Activated naive CD8-positive, alpha-beta T cell treated with anti-CD3 and anti-CD28 coated beads for 36 hours (primary cell): ENCODE data around the gene CAPN1. TPM values are rescaled to one million over a fixed set of nuclear protein-coding genes. Genes with fewer than 3 reads are reported as not detected.
"Not testable (repeated sequence)": the region's sequence is repeated elsewhere in the genome, so short reads cannot be mapped to it uniquely, and the experiment has no call there.

Experiments used
- DNase-seq: peaks from one replicate; pipeline ENCODE4 v3.0.0; 2021
- H3K27ac Mint-ChIP-seq: one replicate; pipeline ENCODE4 v1.8.0; 2022; ENCODE audit warnings: mild to moderate bottlenecking, moderate library complexity, mixed read lengths
- H3K27me3 Mint-ChIP-seq: one replicate; pipeline ENCODE4 v1.8.0; 2022; ENCODE audit warnings: mild to moderate bottlenecking, mixed read lengths
- H3K36me3 Mint-ChIP-seq: one replicate; pipeline ENCODE4 v1.8.0; 2021; ENCODE audit warnings: mild to moderate bottlenecking, mixed read lengths
- H3K4me1 Mint-ChIP-seq: one replicate; pipeline ENCODE4 v1.8.0; 2021; ENCODE audit warnings: mixed read lengths
- H3K4me3 Mint-ChIP-seq: one replicate; pipeline ENCODE4 v1.8.0; 2022; ENCODE audit warnings: mild to moderate bottlenecking, moderate library complexity, mixed read lengths
- H3K9me3 Mint-ChIP-seq: one replicate; pipeline ENCODE4 v1.8.0; 2022; ENCODE audit warnings: mixed read lengths
- total RNA-seq, 2 experiments: library from RNA; stranded (reverse); gene quantifications; one replicate each; pipeline ENCODE4 v1.2.3, GENCODE V29; 2021

CAPN1 gene
- total RNA-seq, 2 experiments from 2014 or later = 57.9 to 66.7 TPM

DNA sequence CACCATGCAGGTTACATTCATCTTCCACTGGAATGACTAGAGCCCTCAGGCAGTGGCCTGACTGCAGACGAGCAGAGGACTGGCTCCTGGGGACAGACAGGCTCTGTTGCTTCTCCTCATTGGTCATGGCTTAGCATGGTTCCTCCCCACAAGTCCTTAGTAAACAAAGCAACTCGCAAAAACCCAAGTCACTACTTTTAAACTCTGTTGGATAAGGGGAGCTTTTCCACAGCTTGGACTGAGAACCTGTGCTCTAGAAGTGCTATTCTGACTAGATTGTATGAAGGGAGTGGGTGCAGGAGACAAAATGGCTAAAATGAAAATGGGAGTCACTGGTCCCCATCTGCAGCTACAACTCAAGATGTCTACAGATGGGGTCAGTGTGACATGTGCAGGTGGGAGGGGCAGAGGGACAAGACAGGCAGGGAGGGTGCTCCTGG lies 7.1 kb upstream of the CAPN1 start:
- H3K27ac Mint-ChIP-seq, H3K4me3 Mint-ChIP-seq, H3K27me3 Mint-ChIP-seq, H3K36me3 Mint-ChIP-seq, H3K9me3 Mint-ChIP-seq, DNase-seq, H3K4me1 Mint-ChIP-seq: not testable (repeated sequence)

DNA sequence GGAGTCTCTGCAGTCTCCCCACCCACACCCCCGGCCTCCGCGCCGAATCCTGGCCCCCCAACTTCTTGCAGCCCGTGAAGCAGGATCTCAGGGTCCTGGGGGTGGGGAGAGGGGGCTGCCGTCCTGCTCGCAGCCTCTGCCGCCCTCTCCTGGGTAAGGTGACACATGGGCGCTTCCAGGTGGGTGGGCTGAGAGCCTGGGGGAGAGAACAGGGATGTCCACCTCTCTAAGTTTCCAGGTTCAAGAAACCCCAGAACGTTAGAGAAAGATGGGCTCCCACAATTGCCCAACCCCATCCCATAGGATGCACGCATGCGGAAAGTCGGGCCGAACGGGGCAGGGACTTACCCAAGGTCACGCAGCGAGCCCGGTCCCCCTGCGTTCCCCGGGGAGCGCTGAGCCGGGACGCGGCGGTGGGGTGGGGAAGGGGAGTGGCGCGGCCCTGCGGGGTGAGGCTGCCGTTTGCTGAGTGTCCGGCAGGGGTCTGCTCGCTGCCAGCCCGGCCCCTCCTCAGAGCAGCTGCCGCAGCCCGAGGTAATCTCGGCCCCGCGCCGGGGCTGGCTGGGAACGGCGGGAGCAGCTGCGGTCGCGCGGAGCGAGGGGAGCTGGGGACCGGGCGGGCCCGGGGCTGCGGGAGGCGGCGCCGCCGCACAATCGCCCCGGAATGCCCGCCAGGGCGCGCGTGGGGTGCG lies 705 bp upstream of the CAPN1 start:
- Mint-ChIP-seq H3K27ac (peak overlapping the region; percentile 39), H3K9me3 (no peaks in the 10 kb centered on the region), H3K27me3 (no peaks in the 10 kb centered on the region)

DNA sequence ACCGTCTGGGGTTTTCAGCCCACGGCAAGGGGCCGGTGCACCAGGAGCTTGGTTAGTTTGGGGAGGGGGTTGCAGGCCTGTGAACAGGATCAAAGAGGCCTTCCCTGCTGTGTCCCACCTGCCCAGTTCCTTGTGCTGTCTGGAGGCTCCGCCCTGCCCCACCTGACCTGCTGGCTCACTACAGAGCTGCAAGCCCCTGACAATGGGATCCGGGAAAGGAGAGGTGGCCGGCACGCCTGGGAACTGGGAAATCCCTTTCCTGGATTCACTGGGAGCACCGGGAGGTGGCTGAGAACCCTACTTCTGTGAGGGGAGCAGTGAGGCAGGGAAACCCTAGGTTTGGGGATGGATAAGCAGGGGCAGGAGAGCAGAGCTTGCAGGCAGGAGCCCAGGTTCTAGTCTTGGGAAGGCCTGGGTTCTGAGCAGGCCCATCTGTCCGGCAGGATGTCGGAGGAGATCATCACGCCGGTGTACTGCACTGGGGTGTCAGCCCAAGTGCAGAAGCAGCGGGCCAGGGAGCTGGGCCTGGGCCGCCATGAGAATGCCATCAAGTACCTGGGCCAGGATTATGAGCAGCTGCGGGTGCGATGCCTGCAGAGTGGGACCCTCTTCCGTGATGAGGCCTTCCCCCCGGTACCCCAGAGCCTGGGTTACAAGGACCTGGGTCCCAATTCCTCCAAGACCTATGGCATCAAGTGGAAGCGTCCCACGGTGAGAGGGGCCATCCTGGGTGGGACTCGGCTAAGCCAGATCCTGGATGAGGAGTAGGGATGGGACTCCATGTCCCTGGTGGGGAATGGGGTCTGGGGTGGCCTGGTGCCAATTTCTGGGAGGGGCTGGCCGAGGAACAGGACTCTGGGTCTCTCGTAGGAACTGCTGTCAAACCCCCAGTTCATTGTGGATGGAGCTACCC lies 786 bp downstream of the CAPN1 start:
- Mint-ChIP-seq H3K36me3 (no peaks in the 10 kb centered on the region), H3K4me3 (peak overlapping the region; percentile 91), H3K27me3 (no peaks in the 10 kb centered on the region), H3K27ac (peak overlapping the region; percentile 74), H3K4me1 (peaks cover 10% of the 10 kb centered on the region), H3K9me3 (no peaks in the 10 kb centered on the region)
- DNase-seq = no peak

More for the DNA sequence above, 705 bp upstream of the CAPN1 start:
- Mint-ChIP-seq H3K4me1 (peaks cover 10% of the 10 kb centered on the region), H3K36me3 (no peaks in the 10 kb centered on the region), H3K4me3 (peak overlapping the region; percentile 84)
- DNase-seq = peak; percentile 74

DNA sequence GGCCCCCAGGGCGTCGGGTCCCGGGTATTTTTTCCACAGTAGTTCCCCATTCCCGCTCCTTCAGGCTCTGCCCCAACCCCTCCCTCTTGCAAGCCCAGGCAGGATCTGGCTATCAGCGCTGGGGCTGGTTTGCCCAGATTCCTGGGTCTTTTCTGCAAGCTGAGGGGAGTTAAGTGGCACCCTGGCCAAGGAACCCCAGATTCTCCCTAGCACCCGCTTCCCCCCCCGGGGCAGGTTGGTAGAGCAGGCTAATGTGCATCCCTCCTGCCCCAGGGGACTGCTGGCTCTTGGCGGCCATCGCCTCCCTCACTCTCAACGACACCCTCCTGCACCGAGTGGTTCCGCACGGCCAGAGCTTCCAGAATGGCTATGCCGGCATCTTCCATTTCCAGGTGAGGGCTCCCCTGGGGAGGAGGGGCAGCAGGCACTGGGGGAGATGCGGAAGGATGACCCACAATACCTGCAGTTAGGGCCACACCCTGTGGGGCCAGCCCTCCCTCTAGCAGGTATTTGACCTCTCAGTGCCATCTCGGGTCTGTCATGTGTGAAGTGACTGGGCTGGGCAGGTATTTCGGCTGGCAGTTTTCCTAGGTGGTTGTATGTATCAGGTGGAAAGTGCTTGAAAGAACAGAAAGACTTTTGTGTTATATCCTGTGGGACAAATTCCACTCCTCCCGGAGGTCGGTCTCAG lies 1.6 kb downstream of the CAPN1 start:
- Mint-ChIP-seq H3K9me3 (no peaks in the 10 kb centered on the region), H3K4me3 (peak overlapping the region; percentile 91), H3K27ac (no peak overlapping the region), H3K27me3 (no peaks in the 10 kb centered on the region), H3K4me1 (peaks cover 10% of the 10 kb centered on the region), H3K36me3 (no peaks in the 10 kb centered on the region)
- no peak for DNase-seq

DNA sequence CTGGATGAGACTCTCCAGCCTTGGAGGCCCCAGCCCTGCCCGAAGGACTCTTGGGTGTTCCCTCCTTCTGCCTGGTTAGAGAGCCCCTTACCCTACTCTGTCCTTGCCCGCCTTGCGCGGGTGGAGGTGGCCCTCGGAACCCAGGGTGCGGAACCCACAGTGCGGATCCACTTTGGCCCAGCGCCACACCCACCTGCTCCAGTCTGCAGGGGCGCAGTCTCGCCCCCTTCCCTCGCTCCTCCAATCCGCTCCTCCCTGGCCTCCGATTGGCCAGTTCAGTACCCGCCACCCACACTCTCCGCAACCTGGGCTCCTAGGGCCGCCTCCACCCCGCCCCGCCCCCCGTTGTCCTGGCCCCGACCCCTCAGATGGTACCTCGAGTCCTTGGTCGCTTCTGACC lies 2.4 kb downstream of the CAPN1 start:
- no peaks in the 10 kb centered on the region for H3K27me3 Mint-ChIP-seq
- peaks cover 10% of the 10 kb centered on the region for H3K4me1 Mint-ChIP-seq
- no peaks in the 10 kb centered on the region for H3K36me3 Mint-ChIP-seq
- no peak overlapping the region for H3K4me3 Mint-ChIP-seq
- no peak for DNase-seq
- no peak overlapping the region for H3K27ac Mint-ChIP-seq
- H3K9me3 Mint-ChIP-seq = no peaks in the 10 kb centered on the region

DNA sequence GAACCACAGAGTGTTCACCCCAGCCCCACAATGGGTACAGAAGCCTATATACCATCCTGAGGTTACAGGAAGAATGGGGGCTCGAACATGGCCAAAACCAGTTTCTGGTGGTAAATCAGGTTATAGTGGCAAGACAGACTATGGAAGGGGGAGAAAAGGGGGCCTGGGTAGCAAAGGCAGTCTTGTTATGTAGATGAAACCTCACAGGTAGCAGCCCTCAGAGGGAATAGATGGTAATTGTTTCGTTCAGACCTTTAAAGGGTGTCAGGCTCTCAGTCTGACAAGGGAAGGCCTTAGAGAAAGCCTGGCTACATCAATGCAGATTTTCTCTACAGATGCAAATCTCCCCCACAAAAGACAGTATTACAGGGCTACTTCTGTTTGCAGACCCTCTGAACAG lies 3.4 kb downstream of the CAPN1 start:
- H3K9me3 Mint-ChIP-seq = no peaks in the 10 kb centered on the region
- peaks cover 10% of the 10 kb centered on the region for H3K4me1 Mint-ChIP-seq
- no peak for DNase-seq
- no peaks in the 10 kb centered on the region for H3K27me3 Mint-ChIP-seq
- H3K4me3 Mint-ChIP-seq = no peak overlapping the region
- H3K36me3 Mint-ChIP-seq = no peaks in the 10 kb centered on the region
- no peak overlapping the region for H3K27ac Mint-ChIP-seq

DNA sequence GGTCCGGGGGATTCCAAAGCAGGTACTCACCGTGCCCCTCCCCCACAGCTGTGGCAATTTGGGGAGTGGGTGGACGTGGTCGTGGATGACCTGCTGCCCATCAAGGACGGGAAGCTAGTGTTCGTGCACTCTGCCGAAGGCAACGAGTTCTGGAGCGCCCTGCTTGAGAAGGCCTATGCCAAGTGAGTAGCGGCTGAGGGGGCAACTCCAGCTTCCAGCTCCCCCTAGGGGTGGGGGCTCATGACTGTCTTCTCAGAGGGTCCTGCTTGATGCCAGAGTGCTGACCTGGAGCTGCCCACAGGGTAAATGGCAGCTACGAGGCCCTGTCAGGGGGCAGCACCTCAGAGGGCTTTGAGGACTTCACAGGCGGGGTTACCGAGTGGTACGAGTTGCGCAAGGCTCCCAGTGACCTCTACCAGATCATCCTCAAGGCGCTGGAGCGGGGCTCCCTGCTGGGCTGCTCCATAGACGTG lies 4.2 kb downstream of the CAPN1 start:
- Mint-ChIP-seq H3K27ac (no peak overlapping the region), H3K9me3 (no peaks in the 10 kb centered on the region), H3K27me3 (no peaks in the 10 kb centered on the region), H3K4me1 (peaks cover 10% of the 10 kb centered on the region), H3K4me3 (no peak overlapping the region), H3K36me3 (no peaks in the 10 kb centered on the region)
- no peak for DNase-seq

DNA sequence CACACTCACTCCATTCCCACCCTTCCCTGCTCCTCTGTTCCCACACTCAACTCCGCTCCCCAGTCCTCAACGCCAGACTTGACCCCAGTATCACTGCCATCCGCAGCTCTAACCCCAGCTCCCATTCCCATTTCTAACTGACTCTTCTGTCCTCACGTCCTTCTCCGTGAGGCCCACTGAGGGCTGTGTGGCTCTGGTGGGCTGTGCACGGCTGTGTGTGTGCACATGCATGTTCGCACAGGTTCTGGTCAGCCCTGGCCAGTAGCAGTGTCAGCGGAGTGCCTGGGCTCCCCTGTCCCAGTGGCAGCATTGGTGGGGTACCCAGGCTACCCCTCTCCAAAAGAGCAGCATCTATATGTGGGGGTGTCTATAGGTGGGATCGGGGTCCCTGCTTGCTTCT lies 5.0 kb downstream of the CAPN1 start:
- Mint-ChIP-seq H3K27ac (no peak overlapping the region), H3K9me3 (no peaks in the 10 kb centered on the region), H3K4me3 (no peak overlapping the region), H3K4me1 (peaks cover 10% of the 10 kb centered on the region), H3K36me3 (no peaks in the 10 kb centered on the region), H3K27me3 (no peaks in the 10 kb centered on the region)
- no peak for DNase-seq

DNA sequence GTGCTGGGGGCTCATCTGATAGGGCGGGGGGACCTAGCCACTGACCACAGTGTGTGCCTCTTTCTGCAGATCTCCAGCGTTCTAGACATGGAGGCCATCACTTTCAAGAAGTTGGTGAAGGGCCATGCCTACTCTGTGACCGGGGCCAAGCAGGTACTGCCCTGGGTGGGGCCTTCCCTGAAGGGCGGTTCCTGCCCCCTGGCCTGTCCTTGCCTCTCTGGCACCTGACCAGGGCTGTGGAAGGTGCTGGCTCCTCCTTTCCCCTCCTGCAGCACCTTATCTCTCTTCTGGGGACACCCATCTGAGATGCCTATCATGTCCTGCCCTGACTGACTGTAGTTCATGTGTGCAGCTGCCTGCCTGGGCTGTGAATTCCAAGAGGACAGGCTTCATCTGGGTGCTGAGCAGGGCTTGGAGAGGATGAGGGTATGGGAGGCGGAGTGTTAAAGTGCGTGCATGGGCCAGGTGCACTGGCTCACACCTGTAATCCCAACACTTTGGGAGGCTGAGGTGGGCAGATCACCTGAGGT lies 5.5 kb downstream of the CAPN1 start:
- peaks cover 10% of the 10 kb centered on the region for H3K4me1 Mint-ChIP-seq
- no peaks in the 10 kb centered on the region for H3K36me3 Mint-ChIP-seq
- H3K4me3 Mint-ChIP-seq = no peak overlapping the region
- no peak for DNase-seq
- no peaks in the 10 kb centered on the region for H3K9me3 Mint-ChIP-seq
- no peaks in the 10 kb centered on the region for H3K27me3 Mint-ChIP-seq
- no peak overlapping the region for H3K27ac Mint-ChIP-seq

DNA sequence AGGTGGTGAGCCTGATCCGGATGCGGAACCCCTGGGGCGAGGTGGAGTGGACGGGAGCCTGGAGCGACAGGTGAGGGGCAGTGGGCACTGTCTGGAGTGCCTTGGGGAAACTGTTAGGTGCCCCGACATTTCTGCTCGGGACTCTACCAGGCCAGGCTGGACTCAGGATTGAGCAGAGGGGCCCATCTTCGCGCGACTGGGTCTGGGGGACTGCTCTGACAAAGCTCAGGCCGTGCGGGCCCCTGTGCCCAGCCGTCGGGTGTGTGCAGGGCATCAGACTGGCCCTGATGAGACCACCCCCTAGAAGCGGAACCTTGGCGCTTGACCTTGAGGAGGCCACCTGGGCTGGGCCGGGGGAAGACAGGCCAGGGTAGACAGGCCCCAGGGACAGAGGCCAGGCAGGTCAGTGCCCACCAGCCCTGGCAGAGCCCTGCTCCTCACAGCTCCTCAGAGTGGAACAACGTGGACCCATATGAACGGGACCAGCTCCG lies 6.3 kb downstream of the CAPN1 start:
- DNase-seq = no peak
- Mint-ChIP-seq H3K4me3 (no peak overlapping the region), H3K9me3 (no peaks in the 10 kb centered on the region), H3K27ac (no peak overlapping the region), H3K4me1 (peaks cover 5% of the 10 kb centered on the region), H3K36me3 (no peaks in the 10 kb centered on the region), H3K27me3 (no peaks in the 10 kb centered on the region)

DNA sequence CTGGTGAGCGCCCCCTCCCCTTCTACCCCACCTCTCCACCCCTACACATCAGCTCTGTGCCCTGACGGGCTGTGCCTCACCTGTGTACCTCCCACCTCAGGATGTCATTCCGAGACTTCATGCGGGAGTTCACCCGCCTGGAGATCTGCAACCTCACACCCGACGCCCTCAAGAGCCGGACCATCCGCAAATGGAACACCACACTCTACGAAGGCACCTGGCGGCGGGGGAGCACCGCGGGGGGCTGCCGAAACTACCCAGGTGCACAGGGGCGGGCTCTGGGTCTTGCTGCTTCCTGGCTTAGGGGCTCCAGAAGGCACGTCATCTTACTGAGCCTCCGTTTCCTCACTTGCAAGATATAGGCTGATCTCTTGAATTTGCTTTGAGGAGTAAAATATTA lies 6.8 kb downstream of the CAPN1 start:
- H3K4me1 Mint-ChIP-seq = peaks cover 2% of the 10 kb centered on the region
- H3K36me3 Mint-ChIP-seq = no peaks in the 10 kb centered on the region
- DNase-seq = no peak
- H3K27ac Mint-ChIP-seq = no peak overlapping the region
- H3K27me3 Mint-ChIP-seq = no peaks in the 10 kb centered on the region
- H3K4me3 Mint-ChIP-seq = no peak overlapping the region
- no peaks in the 10 kb centered on the region for H3K9me3 Mint-ChIP-seq

DNA sequence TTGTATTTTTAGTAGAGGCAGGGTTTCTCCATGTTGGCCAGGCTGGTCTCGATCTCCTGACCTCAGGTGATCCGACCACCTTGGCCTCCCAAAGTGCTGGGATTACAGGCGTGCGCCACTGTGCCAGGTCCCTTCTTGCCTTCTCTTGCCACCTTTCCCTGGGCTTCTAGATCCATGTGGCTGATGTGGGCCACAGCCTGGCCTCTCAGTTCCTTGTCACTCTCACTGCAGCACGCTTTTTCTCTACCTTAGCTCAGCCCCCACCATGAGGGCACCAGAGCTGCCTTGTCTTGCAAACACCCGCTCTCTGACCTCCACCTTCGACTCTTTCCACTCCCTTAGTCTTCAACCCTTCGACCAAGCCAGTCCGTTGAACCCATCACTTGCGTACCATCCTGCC lies 7.5 kb downstream of the CAPN1 start:
- no peaks in the 10 kb centered on the region for H3K4me1 Mint-ChIP-seq
- no peak overlapping the region for H3K27ac Mint-ChIP-seq
- no peaks in the 10 kb centered on the region for H3K27me3 Mint-ChIP-seq
- no peak overlapping the region for H3K4me3 Mint-ChIP-seq
- no peaks in the 10 kb centered on the region for H3K36me3 Mint-ChIP-seq
- H3K9me3 Mint-ChIP-seq = no peaks in the 10 kb centered on the region
- no peak for DNase-seq

DNA sequence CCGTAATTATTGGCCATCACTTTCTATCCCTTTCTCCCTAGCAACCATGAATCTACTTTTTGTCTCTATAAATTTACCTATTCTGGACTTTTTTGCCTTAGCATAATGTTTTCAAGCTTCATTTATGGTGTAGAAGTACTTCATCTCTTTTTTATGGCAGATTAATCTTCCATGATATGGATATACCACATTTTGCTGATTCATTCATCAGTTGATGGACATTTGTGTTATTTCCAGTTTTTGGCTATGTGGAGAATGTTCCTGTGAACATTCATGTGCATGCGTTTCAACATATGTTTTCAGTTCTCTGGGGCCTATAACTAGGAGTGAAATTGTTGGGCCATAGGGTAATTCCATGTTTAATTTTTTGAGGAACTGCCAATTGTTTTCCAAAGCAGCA lies 12.8 kb downstream of the CAPN1 start:
- H3K9me3 Mint-ChIP-seq = no peaks in the 10 kb centered on the region
- H3K27ac Mint-ChIP-seq = no peak overlapping the region
- no peaks in the 10 kb centered on the region for H3K27me3 Mint-ChIP-seq

DNA sequence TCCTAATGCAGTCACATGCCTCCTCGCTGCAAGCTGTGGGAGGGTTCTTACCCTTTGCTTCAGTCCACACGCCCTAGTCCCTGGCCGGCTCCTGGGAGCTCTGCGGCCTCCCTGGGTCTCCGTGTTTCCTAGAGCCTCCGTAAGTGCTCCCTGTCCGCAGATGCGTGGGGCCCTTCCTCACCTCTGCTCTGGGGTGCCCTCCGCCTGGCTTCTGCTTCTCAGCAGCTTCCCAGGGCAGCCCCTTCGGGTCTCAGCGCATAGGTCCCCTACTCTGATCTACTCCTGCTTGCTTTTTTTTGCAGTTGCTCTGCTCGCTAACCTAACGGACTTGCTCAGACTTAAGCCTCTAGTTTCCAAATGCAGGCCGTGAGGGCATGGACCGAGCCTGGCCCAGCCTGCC lies 22.4 kb downstream of the CAPN1 start:
- H3K27me3 Mint-ChIP-seq = no peaks in the 10 kb centered on the region
- no peaks in the 10 kb centered on the region for H3K9me3 Mint-ChIP-seq
- H3K36me3 Mint-ChIP-seq = no peaks in the 10 kb centered on the region
- no peak for DNase-seq
- no peak overlapping the region for H3K4me3 Mint-ChIP-seq
- peaks cover 2% of the 10 kb centered on the region for H3K4me1 Mint-ChIP-seq
- H3K27ac Mint-ChIP-seq = no peak overlapping the region

More for the DNA sequence above, 12.8 kb downstream of the CAPN1 start:
- H3K4me3 Mint-ChIP-seq = no peak overlapping the region
- no peak for DNase-seq
- peaks cover 8% of the 10 kb centered on the region for H3K36me3 Mint-ChIP-seq
- H3K4me1 Mint-ChIP-seq = no peaks in the 10 kb centered on the region
